NT2/D1 (cell line): ENCODE measurements around the gene KRTAP10-9.

Source experiments
- DNase-seq: peaks from one replicate; pipeline ENCODE4 v3.0.0-alpha.2; 2011; ENCODE audit warnings: low read depth, low spot score
- H3K27me3 ChIP-seq: 2 replicates; pipeline ENCODE4 v1.6.0; 2011; ENCODE audit warnings: mild to moderate bottlenecking; ENCODE audit not compliant: insufficient read length, insufficient read depth
- H3K36me3 ChIP-seq: 2 replicates; pipeline ENCODE4 v1.6.1; 2011; ENCODE audit warnings: mild to moderate bottlenecking, low read length, mixed read lengths; ENCODE audit not compliant: insufficient read depth, insufficient read length
- H3K4me1 ChIP-seq: 2 replicates; pipeline ENCODE4 v1.5.1; 2011; ENCODE audit not compliant: insufficient read depth, insufficient read length
- H3K4me3 ChIP-seq: 2 replicates; pipeline ENCODE4 v1.5.1; 2011; ENCODE audit warnings: low read depth; ENCODE audit not compliant: insufficient read length
- H3K9ac ChIP-seq: 2 replicates; pipeline ENCODE4 v1.6.0; 2011; ENCODE audit warnings: low read depth; ENCODE audit not compliant: insufficient read length
- H3K9me3 ChIP-seq: 2 replicates; pipeline ENCODE4 v1.5.1; 2011; ENCODE audit warnings: mild to moderate bottlenecking, low read length; ENCODE audit not compliant: insufficient read depth
- SUZ12 ChIP-seq: IDR thresholded peaks from 2 replicates; pipeline ENCODE4 v1.6.1; 2011; ENCODE audit not compliant: insufficient read length, insufficient read depth; ENCODE audit errors: extremely low read depth
- YY1 ChIP-seq: IDR thresholded peaks from 2 replicates; pipeline ENCODE4 v1.6.1; 2011; ENCODE audit not compliant: insufficient read length, insufficient read depth
- ZNF274 ChIP-seq: IDR thresholded peaks from 2 replicates; pipeline ENCODE4 v1.6.1; 2011; ENCODE audit warnings: mild to moderate bottlenecking, low read depth, low read length

The KRTAP10-9 gene

GRCh38 chr21:44650265-44650972, 23.5 kb downstream of the KRTAP10-9 start:
- no peak overlapping the region for H3K4me3 ChIP-seq
- TF ChIP-seq SUZ12 (no peak), ZNF274 (no peak), YY1 (no peak)

DNA sequence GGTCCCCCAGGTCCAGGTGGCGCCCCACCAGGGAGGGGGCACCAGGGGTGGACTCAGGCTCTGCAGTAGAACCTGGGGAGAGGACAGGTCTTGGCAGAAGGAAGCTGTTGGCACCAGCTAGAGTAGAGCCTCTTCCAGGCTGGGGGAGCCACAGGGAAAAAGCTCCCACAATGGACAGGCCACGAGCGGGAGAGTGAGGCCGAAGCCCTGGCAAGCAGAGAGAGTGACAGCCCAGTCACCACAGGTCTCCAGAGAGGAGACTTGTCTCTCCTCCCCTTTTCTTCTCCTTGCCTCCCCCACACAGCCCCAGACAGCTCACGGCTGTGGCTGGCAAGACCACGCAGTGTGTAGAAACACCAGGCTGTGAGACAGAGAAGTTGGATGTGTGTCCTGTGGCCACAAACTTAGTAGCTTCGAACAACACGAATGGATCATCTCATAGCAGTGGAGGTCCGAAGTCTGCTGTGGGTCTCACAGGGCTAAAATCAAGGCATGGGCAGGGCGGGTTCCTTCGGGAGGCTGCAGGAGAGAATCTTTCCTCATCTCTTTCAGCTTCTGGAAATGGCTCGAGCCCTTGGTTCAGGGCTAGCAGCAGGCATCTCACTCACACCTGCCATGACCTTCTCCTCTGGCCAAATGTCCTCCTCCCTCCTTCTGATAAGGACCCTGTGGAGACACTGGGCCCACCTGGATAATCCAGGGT, 24.2 kb downstream of the KRTAP10-9 start:
- Histone ChIP-seq H3K36me3 (no peaks in the 10 kb centered on the region), H3K9me3 (no peaks in the 10 kb centered on the region; the same call in 1 of the 2 replicates), H3K4me1 (peaks cover 10% of the 10 kb centered on the region), H3K9ac (no peak overlapping the region), H3K4me3 (no peak overlapping the region), H3K27me3 (no peaks in the 10 kb centered on the region)
- DNase-seq: no peak
- no peak for TF ChIP-seq SUZ12
- TF ChIP-seq ZNF274: no peak
- no peak for TF ChIP-seq YY1

More at GRCh38 chr21:44650265-44650972, 23.5 kb downstream of the KRTAP10-9 start:
- Histone ChIP-seq H3K27me3 (no peaks in the 10 kb centered on the region), H3K4me1 (peaks cover 10% of the 10 kb centered on the region), H3K9me3 (no peaks in the 10 kb centered on the region), H3K36me3 (no peaks in the 10 kb centered on the region), H3K9ac (no peak overlapping the region)
- DNase-seq: no peak

GRCh38 chr21:44653123-44653522, 26.2 kb downstream of the KRTAP10-9 start:
- Histone ChIP-seq H3K9me3 (peaks cover 8% of the 10 kb centered on the region; the same call in 1 of the 2 replicates), H3K4me3 (no peak overlapping the region), H3K4me1 (peaks cover 5% of the 10 kb centered on the region), H3K27me3 (no peaks in the 10 kb centered on the region), H3K36me3 (no peaks in the 10 kb centered on the region), H3K9ac (no peak overlapping the region)
- no peak for TF ChIP-seq ZNF274
- no peak for TF ChIP-seq SUZ12
- DNase-seq: peak; percentile 5

DNA sequence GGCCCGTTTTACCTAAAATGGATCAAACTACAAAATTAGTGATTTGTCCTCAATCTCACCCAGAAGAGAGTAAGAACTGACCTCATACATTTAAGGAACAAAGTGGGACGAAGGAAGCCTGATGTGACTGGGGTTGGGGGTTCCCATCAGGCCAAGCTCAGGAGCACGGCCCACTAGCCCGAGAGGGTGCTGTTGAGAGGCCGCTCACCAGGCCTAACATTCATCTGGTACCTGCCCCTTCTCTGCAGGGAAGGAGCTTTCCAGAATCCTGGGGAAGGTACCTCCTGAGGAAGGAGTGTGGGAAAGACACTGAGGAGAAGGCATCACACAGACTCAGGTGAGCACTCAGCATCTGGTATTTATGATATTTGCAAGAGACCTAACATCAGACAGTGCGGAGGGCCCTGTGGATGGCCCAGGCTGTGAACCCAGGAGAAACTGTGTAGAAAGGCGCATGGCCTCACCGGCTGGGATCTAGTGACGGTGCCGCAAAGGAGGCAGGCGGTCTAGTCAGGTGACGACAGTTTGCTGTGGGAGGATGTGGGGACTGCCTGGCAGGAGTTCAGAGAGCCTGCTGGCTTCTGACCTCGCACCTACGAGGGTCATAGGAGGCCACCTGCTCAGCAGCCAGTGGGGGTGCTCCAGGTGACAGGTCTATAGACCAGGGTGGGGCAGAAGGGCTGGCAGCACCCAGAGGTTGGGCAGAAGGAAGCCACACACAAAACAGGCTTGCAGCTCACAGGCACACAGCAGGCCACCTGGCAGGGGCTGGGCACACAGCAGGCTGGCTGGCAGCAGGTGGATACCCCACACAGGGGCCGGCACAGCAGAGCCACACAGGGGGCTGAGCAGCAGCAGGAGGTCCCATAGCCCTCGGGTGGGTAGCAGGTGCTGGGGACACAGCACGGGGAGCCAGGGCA, 27.0 kb downstream of the KRTAP10-9 start:
- Histone ChIP-seq H3K9me3 (peaks cover 8% of the 10 kb centered on the region; the same call in 1 of the 2 replicates), H3K4me3 (no peak overlapping the region), H3K27me3 (no peaks in the 10 kb centered on the region), H3K4me1 (peaks cover 6% of the 10 kb centered on the region), H3K36me3 (no peaks in the 10 kb centered on the region), H3K9ac (no peak overlapping the region)
- TF ChIP-seq ZNF274 (no peak), YY1 (no peak), SUZ12 (no peak)
- no peak for DNase-seq

DNA sequence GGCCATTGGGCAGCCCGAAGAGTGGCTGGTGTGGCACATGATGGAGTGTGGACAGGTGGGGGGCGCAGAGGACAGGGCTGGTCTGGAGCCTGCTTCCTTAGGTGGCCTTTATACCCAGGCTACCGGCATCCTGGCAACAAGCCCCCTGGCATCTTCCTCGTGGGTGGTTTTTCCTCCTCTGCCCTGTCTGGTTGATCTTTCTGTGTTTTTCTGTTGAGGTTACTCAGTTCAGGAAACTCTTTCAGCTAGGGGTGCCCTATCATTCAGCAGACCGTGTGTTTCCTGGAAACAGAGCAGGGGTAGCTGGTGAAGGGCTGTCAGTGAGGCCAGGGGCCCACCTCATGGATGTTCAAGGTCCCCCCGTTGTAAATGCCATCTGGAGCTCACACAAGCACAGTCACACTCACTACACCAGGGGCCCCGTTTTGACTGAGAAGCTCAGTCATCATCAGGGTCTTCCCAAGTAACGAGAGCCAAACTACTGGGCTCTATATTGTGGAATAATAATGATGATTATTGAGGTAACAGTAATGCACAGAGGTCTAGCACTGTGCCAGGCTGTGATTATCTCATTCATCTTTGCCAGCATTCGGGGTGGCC, 27.8 kb downstream of the KRTAP10-9 start, which contains the start of gene KRTAP12-4:
Gene KRTAP12-4, minus strand, starts transcription at position 84 of the 600 bp plus-strand sequence. Its CDS starts 45 bp downstream, at position 39.
- H3K27me3 ChIP-seq: no peaks in the 10 kb centered on the region
- no peak within 1 kb of the TSS for H3K9ac ChIP-seq
- no peak within 1 kb of the TSS for H3K4me3 ChIP-seq
- H3K36me3 ChIP-seq: no peaks in the 10 kb centered on the region
- peaks cover 8% of the 10 kb centered on the region; the same call in 1 of the 2 replicates for H3K9me3 ChIP-seq
- no peak for DNase-seq
- H3K4me1 ChIP-seq: peaks cover 6% of the 10 kb centered on the region
- TF ChIP-seq SUZ12 (no peak), YY1 (no peak)

GRCh38 chr21:44656868-44657267, 30.0 kb downstream of the KRTAP10-9 start:
- Histone ChIP-seq H3K27me3 (no peaks in the 10 kb centered on the region), H3K9me3 (peaks cover 8% of the 10 kb centered on the region; the same call in 1 of the 2 replicates), H3K4me3 (no peak overlapping the region), H3K36me3 (no peaks in the 10 kb centered on the region), H3K4me1 (peaks cover 6% of the 10 kb centered on the region), H3K9ac (no peak overlapping the region)
- TF ChIP-seq YY1 (no peak), SUZ12 (no peak), ZNF274 (no peak)
- no peak for DNase-seq
